G401 (cell line): ENCODE results near the gene NME7. TPM values are rescaled to one million over a fixed set of nuclear protein-coding genes. Genes with fewer than 3 reads are reported as not detected.
"Not testable (repeated sequence)": the region's sequence is repeated elsewhere in the genome, so short reads cannot be mapped to it uniquely, and the experiment has no call there.

Experiments
- DNase-seq: peaks from one replicate; pipeline ENCODE4 v3.0.0-alpha.2; 2015; ENCODE audit warnings: low spot score
- in situ Hi-C: cut with HindIII; loops from 2 replicates; pipeline ENCODE4 v1.10.0; 2016; ENCODE audit warnings: low sequenced_read_pairs, mixed read lengths
- total RNA-seq: library from RNA; depleted of rRNA; stranded (reverse); fragments of >200 nt; shearing (Covaris generic); gene quantifications from 2 replicates; pipeline ENCODE4 v1.2.3, GENCODE V29; 2014; rRNA removed

Gene NME7, protein sequence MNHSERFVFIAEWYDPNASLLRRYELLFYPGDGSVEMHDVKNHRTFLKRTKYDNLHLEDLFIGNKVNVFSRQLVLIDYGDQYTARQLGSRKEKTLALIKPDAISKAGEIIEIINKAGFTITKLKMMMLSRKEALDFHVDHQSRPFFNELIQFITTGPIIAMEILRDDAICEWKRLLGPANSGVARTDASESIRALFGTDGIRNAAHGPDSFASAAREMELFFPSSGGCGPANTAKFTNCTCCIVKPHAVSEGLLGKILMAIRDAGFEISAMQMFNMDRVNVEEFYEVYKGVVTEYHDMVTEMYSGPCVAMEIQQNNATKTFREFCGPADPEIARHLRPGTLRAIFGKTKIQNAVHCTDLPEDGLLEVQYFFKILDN
- 11.9 and 15.4 TPM in 2 replicates for total RNA-seq

DNA sequence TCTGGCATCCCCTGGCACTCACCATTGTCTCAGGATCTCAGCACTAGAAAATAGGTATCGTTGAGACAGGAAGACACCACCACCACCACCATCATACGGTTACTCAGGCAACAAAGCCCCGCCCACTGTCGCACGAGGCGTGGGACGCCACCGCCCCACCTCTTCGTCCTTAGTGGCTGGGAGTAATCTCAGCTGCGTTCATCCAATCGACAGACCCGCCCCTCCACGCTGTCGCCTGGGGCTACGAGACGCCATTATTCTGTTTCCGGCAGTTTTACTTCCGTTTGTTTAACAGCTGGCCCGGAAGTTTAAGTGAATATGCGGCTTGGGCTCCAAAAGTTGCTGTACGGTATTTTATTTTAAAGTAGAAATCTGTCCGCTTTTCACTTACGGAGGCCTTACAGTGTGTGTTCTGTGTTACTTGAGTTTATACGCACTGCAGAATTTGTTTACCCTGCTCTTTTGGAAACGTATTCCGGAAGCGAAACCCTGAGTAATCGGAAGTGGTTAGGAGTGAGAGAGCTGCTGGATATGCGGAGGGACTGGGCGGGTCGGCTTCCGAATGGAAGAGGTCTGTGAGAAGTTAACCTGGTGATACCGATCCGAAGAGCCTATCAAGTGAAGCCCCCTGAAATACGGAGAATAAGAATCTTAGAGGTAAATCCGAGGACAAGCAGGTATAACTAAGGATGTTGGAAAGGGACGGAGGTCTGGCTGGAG lies at the start of gene NME7, which contains the start of gene BLZF1:
Gene NME7 (minus strand): TSS at position 112 of the 720 bp plus-strand sequence. CDS start 87 bp downstream, at position 25.
Gene BLZF1 (plus strand): TSS at position 510 of the 720 bp plus-strand sequence. CDS start 1,328 bp downstream, outside the sequence.
- in situ Hi-C loops = no loop called here

DNA sequence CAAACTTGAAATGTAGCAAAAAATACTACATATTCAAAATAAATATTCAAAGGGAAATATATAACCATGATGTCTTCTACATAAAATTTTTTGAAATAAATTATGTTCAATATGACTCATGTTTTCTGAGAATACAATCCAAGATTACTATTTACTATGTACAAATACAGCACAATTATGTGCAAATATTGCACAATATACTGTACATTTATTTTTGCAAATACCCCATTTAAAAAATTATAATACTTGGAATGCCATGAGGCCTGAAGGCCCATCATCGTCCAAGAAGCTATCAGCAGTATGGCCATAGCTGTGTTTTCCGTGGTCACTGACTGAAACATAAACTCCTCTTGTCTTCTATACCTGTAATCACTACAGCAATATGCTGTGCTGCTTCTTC lies 47.4 kb upstream of the NME7 start:
- no peak for DNase-seq
- in situ Hi-C loops = no loop called here

More for the DNA sequence above, at the start of gene NME7, which contains the start of gene BLZF1:
- peak; percentile 98 for DNase-seq

DNA sequence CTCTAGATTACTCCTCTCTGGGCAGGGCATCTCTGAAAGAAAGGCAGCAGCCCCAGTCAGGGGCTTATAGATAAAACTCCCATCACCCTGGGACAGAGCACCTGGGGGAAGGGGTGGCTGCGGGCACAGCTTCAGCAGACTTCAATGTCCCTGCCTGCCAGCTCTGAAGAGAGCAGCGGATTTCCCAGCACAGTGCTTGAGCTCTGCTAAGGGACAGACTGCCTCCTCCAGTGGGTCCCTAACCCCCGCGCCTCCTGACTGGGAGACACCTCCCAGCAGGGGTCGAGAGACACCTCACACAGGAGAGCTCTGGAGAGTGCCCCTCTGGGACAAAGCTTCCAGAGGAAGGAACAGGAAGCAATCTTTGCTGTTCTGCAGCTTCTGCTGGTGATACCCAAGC lies 40.7 kb upstream of the NME7 start:
- in situ Hi-C loops, DNase-seq: not testable (repeated sequence)

DNA sequence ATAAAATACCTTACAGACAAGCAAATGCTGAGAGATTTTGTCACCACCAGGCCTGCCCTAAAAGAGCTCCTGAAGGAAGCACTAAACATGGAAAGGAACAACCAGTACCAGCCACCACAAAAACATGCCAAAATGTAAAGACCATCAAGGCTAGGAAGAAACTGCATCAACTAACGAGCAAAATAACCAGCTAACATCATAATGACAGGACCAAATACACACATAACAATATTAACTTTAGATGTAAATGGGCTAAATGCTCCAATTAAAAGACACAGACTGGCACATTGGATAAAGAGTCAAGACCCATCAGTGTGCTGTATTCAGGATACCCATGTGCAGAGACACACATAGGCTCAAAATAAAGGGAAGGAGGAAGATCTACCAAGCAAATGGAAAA lies 35.0 kb upstream of the NME7 start:
- DNase-seq, in situ Hi-C loops: not testable (repeated sequence)

DNA sequence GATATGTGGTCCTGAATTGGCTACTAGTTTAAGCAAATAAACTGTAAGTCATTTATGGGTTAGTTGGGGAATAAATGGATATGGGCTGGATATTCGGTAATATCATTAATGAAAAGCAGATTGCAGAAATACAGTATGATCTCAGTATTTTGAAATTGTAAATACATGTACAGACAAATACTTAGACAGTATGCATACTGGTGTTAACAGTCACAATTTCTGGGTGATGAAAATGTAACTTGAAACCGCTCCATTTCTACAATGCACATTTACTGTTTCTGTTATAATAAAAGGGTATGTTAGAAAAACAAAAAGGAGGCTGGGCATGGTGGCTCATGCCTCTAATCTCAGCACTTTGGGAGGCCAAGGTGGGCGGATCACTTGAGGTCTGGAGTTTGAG lies 28.4 kb upstream of the NME7 start:
- in situ Hi-C loops = no loop called here
- DNase-seq = no peak

DNA sequence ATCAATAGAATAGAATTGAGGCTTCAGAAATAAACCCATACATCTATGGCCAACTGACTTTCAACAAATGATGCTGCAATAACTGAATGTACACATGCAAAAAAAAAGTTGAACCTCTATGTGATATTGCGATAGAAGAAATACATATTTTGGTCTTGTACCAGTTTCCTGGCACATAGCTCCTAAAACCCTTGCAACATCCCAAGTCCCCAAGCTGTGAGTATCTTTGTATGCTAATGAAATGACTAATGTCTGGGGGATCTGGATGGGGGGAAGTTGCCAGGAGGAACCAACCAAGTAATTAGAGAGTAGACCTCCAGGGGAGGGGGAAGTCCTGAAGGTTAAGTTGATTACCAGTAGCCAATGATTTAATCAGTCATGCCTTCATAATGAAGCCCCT lies 24.8 kb upstream of the NME7 start:
- in situ Hi-C loops = no loop called here

DNA sequence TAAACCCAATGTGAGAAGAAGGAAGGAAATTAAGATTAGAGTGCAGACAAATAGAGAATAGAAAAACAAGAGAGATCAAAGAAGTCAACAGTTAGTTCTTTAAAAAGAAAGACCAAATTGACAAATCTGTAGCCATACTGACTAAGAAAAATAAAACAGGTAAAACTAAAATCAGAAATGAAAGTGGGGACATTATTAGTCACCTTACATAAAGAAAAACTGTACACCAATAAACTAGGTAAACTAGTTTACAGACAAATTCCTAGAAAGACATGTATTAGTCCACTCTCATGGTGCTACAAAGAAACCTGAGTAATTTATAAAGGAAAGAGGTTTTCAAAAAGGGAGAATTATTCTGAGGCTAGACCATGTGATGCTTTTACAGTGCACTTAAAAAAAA lies 22.7 kb upstream of the NME7 start:
- no peak for DNase-seq
- in situ Hi-C loops = no loop called here

More for the DNA sequence above, 24.8 kb upstream of the NME7 start:
- no peak for DNase-seq

DNA sequence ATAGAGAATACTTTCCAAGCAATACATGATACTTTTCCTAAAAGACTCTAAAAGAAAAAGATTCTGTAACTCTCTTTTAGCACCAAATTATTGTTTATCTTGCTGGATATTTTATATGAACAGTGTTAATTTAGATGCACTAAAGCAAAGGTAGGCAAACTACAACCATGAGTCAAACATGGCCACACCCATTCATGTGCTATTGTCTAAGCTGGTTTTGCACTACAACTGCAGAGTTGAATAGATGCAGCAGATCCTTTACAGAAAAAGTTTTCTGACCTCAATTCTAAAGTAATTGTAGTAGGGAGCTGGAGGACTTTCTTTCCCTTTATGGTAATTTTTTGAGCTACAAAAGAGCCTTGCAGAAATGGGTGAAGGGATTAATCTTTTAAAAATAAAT lies 19.8 kb upstream of the NME7 start:
- in situ Hi-C loops = no loop called here
- DNase-seq = no peak

DNA sequence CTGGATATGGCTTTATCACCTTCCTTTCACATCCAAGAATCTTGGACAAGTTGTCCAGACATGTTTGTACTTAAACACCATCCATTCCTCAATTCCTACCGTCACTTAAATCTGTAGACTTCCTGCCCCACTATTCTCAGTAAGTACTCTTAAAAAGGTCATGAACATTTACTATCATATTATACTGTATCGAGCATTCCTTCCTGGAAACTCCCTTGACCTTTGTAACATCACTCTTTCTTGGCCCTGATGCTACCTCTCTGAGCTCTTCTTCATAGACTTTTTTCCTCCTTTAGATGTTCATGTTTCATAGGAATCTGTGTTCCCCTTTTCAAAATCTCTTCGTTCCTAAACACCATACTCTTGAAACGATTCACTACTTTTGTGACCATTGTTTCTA lies 15.9 kb upstream of the NME7 start:
- in situ Hi-C loops = no loop called here
- no peak for DNase-seq

DNA sequence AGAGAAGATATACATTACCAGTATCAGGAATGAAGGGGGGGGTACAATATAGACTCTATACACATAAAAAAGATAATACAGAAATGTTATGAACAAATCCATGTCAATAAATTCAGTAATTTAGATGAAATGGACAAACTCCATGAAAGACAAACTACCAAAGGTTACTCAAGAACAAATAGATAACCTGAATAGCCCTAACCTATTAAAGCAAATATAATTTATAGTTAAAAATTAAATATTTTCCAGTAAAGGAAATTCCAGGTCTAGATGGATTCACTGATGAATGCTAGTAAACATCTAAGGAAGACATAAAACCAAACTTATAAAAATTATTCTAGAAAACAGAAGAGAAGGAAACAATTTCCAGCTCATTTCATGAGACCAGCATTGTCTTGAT lies 13.6 kb upstream of the NME7 start:
- in situ Hi-C loops = no loop called here
- no peak for DNase-seq

DNA sequence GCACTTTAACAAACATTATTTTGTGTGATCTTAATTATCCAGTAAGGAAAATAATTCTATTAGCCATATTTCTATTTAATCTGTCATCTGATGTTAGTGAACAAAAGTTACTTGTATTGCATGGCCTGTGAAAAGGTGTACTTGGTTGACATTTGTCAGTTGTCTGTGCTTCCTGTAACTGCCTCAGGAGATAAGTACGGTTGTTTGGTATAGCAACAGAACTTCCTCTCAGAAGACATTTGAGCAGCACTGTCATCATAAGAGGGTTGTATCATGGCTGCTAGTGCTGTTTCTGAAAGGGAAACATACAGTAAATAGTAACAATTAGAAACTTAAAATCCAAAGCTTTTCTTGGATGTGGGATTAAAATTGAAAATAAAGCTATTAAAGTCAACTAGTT lies 3.8 kb upstream of the NME7 start:
- DNase-seq = no peak
- in situ Hi-C loops = no loop called here

DNA sequence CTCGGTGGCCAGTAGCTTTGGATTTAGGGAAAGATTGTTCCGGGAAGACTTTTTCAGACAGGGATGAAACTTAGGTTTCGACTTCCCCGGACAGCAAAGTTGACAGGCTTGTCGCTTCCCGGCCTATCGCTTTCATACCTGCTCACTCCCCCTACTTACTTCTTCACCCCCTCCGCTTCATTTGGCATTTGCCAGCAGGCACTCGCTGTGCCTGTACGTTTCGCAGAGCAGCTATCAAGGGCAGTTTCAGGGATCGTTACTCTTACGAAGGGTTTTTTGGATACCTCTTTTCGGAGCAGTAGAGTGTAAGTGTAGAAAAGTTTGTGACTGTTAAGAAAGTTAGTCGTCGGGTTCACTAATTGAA lies 791 bp upstream of the NME7 start:
- DNase-seq = no peak
- in situ Hi-C loops = no loop called here

DNA sequence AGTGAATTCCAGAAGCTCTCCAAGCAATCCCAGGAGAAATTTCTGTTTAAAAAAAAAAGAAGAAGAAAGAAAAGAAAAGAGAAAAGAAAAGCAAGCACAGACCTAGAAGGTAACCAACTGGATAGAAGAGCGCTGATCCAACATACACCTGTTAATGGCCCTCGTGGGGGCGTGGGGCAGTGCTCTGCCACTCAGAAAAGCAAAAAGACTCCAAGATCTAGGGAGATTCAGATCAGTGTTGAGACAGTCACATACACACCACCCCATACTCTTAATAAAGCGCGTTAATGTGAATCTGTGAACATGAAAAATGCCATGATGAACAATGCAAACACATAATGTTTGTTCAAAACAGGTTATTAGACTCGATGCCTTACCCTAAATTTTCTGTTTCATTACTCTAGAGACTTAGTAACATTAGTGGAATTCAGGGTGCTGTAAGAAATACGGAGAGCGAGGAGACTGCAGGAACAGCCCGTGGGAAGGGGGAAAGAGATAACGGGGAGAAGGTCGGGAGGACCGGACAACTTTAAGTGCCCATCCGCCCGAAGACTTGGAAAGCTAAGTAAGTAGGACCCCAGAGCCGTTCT lies 406 bp downstream of the NME7 start:
- in situ Hi-C loops = no loop called here
- no peak for DNase-seq

DNA sequence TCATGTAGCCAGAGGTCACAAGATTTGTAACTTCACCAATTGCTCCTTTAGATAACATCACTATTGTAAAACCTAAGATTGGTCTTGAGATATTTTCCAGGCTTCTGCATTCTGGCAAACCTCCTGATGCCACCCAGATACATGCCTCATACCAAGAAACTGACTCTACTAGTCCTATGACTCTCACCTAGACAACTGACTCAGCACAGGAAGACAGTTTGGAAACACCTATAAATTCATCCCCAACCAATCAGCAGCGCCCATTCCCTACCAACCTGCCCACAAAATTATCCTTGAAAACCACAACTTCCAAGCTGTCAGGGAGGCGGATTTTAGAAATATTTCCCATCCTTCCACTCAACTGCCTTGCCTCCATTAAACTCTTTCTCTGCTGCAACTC lies 2.6 kb downstream of the NME7 start:
- in situ Hi-C loops = no loop called here
- no peak for DNase-seq

DNA sequence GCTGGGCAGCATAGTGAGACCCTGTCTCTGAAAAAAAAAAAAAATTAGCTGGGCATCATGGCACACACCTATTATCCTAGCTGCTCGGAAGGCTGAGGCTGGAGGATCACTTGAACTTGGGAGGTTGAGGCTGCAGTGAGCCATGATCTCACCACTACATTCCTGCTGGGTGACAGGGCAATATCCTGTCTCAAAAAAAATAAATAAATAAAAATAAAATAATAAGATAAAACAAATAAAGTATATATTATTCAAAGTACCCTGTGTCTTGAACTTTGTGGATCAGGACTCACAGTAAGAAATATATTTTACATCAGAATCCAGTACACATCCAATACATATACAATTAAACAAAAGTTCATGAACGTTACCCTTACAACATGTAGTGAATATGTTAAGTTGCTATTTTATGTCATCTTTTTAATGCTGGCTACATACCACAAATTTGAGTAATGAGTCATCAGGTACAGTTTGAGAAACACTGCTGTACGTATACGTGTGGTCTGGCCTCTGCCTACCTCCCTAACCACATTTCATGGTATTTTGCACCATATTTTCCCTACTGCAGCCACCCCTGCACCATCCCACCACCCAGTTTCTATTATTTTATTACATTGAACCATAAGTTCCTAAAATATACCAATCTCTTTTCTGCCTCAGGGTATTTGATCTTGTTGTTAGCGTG lies 4.4 kb downstream of the NME7 start:
- in situ Hi-C loops = no loop called here
- DNase-seq = no peak

DNA sequence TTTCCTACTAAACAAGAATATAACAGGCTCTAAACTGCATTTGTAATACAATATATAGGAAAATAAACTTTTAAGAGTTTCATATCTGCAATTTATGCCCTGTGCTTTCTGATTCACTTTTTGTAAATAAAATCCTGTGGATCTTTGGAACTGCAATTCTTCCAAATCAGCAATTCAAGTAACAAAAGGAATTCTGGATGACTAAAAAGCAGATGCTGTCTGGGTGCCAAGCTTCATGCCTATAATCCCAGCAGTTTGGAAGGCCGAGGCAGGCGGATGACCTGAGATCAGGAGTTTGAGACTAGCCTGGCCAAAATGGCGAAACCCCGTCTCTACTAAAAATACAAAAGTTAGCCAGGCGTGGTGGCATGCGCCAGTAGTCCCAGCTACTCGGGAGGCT lies 6.3 kb downstream of the NME7 start:
- no peak for DNase-seq
- in situ Hi-C loops = no loop called here

DNA sequence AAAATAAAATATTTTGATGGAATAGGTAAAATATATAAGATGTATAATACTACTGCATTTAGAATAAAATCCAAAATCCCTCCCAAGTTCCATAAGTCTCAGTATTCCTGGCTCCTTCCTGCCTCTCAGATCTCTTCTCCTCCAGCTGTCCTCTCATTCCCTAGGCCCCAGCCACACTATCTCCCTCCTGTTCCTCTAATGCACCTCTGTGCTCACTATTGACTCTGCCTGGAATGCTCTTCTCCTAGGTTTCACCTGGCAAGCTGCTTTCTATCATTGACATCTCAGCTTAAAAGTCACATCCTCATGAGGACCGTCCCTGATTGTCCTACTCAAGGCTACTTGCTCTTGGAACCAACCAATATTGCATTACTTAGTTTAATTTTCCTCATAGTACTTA lies 7.2 kb downstream of the NME7 start:
- no peak for DNase-seq
- in situ Hi-C loops = no loop called here

DNA sequence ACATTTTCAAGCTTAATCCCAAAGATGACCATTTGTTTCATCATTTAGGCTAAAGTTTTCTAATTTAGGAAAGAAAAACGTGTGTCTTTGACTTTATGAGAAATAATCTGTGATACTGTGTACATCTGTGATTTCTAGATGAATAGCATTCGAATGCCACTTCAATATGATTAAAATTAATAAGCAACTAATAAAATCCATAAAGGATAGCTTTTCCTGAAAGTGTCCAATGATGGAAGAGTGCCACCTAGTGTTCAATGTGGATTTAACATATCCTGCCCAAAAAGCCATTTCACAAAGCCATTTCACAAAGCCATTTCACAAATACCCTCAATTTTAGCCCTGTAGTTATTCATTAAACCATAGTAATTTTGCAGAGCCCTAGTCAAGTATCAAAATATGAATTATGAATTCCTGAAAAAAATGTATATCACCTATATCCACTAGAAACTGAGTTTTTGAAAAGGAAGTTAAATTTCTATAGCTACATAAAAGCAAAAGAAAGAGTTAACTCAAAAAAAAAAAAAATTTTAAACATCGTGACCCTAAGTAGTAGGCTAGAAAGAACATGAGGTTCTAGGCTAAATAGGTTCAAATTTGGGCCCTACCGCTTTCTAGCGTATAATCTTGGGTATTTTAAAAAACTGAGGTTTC lies 19.1 kb downstream of the NME7 start:
- DNase-seq = peak; percentile 75
- in situ Hi-C loops = no loop called here

DNA sequence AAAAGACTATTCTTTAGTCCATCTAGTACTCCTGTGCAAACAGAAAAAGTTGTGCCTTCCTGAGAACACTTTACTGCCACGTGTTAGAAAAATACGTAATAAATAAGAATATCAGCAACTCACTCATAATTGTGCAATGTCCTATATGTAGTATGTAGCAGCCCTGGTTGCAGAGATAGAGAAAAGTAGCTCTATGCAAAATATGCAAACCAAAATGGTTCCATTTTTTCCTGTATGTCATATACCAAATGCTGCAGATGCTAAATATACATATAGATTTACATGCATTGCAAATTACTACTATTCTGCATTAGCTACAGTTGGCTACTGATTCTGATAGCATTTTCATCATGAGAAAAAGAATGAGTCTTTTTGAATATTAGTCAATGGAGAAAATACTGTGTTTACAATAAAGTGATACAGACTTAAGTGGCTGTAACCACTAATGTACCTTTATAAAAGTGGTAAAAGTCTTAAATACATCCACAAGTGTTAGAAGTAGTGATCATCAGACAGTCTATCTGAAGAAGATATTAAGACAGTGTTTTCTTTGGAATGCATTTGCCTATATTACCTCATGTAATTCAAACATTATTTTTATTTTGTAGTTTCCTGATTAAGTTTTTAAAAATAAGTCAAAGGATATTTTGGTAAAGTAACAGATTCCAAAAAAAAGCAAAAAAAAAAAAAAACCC lies 19.8 kb downstream of the NME7 start:
- in situ Hi-C loops = no loop called here

More for the DNA sequence above, 19.8 kb downstream of the NME7 start:
- DNase-seq = no peak
